ENCODE results near the gene EEF1AKMT4.

Gene EEF1AKMT4

DNA sequence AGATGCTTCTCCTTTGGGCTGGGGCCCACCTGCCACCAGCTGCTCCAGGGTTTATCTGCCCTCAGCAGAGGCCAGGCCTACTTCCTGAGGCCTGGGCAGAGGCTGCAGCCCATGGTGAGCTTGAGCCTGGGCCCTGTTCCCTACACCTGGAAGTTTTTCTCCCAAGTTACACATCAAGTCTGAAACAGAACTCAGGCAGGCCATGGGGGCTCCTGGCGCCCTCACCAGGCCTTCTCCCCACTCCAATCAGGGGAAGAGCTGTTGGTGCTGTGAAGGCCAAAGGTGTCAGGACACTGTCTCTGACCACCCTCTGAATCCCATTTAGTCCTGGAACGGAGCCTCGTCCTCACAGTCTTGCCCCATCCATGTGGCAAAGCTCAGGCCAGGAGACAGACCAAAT is 12.8 kb upstream of the EEF1AKMT4 start:
- Histone ChIP-seq H3K23ac (ENCODE audit: low read length in 2 of 2) (no peak overlapping the region), H3K4me3 (ENCODE audit: insufficient read depth in 1 of 2, low read depth in 1 of 2, low read length in 2 of 2) (no peak overlapping the region), H4K8ac (ENCODE audit: low read length) (no peak overlapping the region), H3K14ac (ENCODE audit: low read length in 2 of 2) (no peak overlapping the region), H3K27me3 (ENCODE audit: control insufficient read depth in 1 of 2, insufficient read depth in 1 of 2, low read length in 2 of 2) (peaks cover 24 to 58% of the 10 kb centered on the region in 2 experiments), H2BK15ac (ENCODE audit: low read depth, poor library complexity, severe bottlenecking) (no peak overlapping the region), H3K4me1 (ENCODE audit: control insufficient read depth, insufficient read depth, low read depth, low read length) (peaks cover 7% of the 10 kb centered on the region), H3K9me3 (ENCODE audit: control insufficient read depth, low read length) (no peaks in the 10 kb centered on the region), H3K9ac (ENCODE audit: low read length) (no peak overlapping the region), H3K36me3 (ENCODE audit: control insufficient read depth in 1 of 2, insufficient read depth in 2 of 2, low read depth in 1 of 2, low read length in 2 of 2) (peaks cover 0 to 10% of the 10 kb centered on the region in 2 experiments), H3K27ac (ENCODE audit: low read length, poor library complexity, severe bottlenecking) (no peak overlapping the region), H3K4me2 (ENCODE audit: low read length, poor library complexity, severe bottlenecking) (no peak overlapping the region), H2BK12ac (ENCODE audit: low read length in 2 of 2) (no peak overlapping the region), H3K18ac (ENCODE audit: low read depth in 1 of 2, low read length in 2 of 2) (no peak overlapping the region), H4K91ac (ENCODE audit: low read length) (no peak overlapping the region), H2BK120ac (ENCODE audit: low read depth, low read length) (no peak overlapping the region), H3K4ac (ENCODE audit: low read depth in 1 of 2, low read length in 2 of 2) (no peak overlapping the region), H2BK5ac (ENCODE audit: low read depth, low read length, poor library complexity, severe bottlenecking) (no peak overlapping the region), H2AK5ac (ENCODE audit: low read length, severe bottlenecking) (no peak overlapping the region), H2AFZ (ENCODE audit: low read depth, low read length) (no peak overlapping the region), H3K79me1 (replicated peaks; ENCODE audit: low read length, poor library complexity, severe bottlenecking) (no peaks in the 10 kb centered on the region)
- no peak for DNase-seq
- 79% methylated on average over 2 of the region's 3 CpGs for WGBS

DNA sequence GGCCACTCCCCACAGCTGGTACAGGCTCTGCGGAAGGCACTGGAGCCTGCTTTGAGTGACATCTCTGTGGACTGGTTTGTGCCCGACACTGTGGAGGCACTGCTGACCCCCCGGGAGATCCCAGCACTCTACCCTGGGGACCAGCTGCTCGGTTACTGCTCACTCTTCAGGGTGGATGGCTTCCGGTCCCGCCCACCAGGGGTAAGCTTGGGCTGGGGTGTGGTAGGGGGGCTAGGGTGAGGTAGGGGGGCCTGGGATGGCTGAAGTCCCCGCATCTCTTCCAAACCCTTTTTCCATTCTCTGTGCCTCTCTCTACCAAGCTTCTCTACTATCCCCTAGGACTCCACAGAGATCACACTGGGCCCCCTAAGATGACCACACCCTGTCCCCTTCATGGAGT is 12.3 kb upstream of the EEF1AKMT4 start:
- Histone ChIP-seq H2BK5ac (ENCODE audit: low read depth, low read length, poor library complexity, severe bottlenecking) (no peak overlapping the region), H3K79me1 (replicated peaks; ENCODE audit: low read length, poor library complexity, severe bottlenecking) (no peaks in the 10 kb centered on the region), H4K91ac (ENCODE audit: low read length) (no peak overlapping the region), H4K8ac (ENCODE audit: low read length) (no peak overlapping the region), H2AFZ (ENCODE audit: low read depth, low read length) (no peak overlapping the region), H3K23ac (ENCODE audit: low read length in 2 of 2) (no peak overlapping the region), H3K4ac (ENCODE audit: low read depth in 1 of 2, low read length in 2 of 2) (no peak overlapping the region), H2BK15ac (ENCODE audit: low read depth, poor library complexity, severe bottlenecking) (no peak overlapping the region), H3K27ac (ENCODE audit: low read length, poor library complexity, severe bottlenecking) (no peak overlapping the region), H3K14ac (ENCODE audit: low read length in 2 of 2) (no peak overlapping the region), H3K36me3 (ENCODE audit: control insufficient read depth in 1 of 2, insufficient read depth in 2 of 2, low read depth in 1 of 2, low read length in 2 of 2) (peaks cover 3 to 15% of the 10 kb centered on the region in 2 experiments), H3K18ac (ENCODE audit: low read depth in 1 of 2, low read length in 2 of 2) (no peak overlapping the region), H2BK12ac (ENCODE audit: low read length in 2 of 2) (no peak overlapping the region), H2AK5ac (ENCODE audit: low read length, severe bottlenecking) (no peak overlapping the region), H3K4me3 (ENCODE audit: insufficient read depth in 1 of 2, low read depth in 1 of 2, low read length in 2 of 2) (no peak overlapping the region), H3K9ac (ENCODE audit: low read length) (no peak overlapping the region), H3K9me3 (ENCODE audit: control insufficient read depth, low read length) (no peaks in the 10 kb centered on the region), H3K27me3 (ENCODE audit: control insufficient read depth in 1 of 2, insufficient read depth in 1 of 2, low read length in 2 of 2) (peaks cover 18 to 52% of the 10 kb centered on the region in 2 experiments), H3K4me2 (ENCODE audit: low read length, poor library complexity, severe bottlenecking) (no peak overlapping the region), H2BK120ac (ENCODE audit: low read depth, low read length) (no peak overlapping the region), H3K4me1 (ENCODE audit: control insufficient read depth, insufficient read depth, low read depth, low read length) (peaks cover 7% of the 10 kb centered on the region)
- no peak for DNase-seq
- WGBS, result 89% methylated on average over 4 of the region's 7 CpGs

DNA sequence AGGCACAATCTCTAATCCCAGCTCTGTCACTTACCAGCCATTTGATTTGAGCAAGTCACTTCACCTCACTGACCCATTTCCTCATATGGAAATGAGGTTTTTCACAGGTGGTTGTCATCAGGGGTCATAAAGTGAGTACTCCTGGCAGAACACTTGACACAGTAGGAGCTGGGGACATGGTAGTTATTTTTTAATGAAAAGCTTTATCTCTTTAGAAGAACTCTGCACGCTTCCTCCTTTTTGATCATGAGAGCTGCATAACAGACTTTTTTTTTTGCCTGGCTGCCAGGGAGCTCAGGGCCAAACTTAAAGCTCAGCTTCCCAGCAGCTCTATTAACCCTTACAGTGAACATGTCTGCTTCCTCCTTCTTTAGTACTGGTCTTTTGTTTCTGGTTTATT is 11.7 kb upstream of the EEF1AKMT4 start:
- Histone ChIP-seq H4K91ac (ENCODE audit: low read length) (no peak overlapping the region), H3K18ac (ENCODE audit: low read depth in 1 of 2, low read length in 2 of 2) (no peak overlapping the region), H3K23ac (ENCODE audit: low read length in 2 of 2) (no peak overlapping the region), H2BK15ac (ENCODE audit: low read depth, poor library complexity, severe bottlenecking) (no peak overlapping the region), H2BK120ac (ENCODE audit: low read depth, low read length) (no peak overlapping the region), H3K4me1 (ENCODE audit: control insufficient read depth, insufficient read depth, low read depth, low read length) (peaks cover 7% of the 10 kb centered on the region), H3K9me3 (ENCODE audit: control insufficient read depth, low read length) (no peaks in the 10 kb centered on the region), H3K4ac (ENCODE audit: low read depth in 1 of 2, low read length in 2 of 2) (no peak overlapping the region), H3K36me3 (ENCODE audit: control insufficient read depth in 1 of 2, insufficient read depth in 2 of 2, low read depth in 1 of 2, low read length in 2 of 2) (peaks cover 9 to 21% of the 10 kb centered on the region in 2 experiments), H3K14ac (ENCODE audit: low read length in 2 of 2) (no peak overlapping the region), H3K27me3 (ENCODE audit: control insufficient read depth in 1 of 2, insufficient read depth in 1 of 2, low read length in 2 of 2) (peaks cover 12 to 46% of the 10 kb centered on the region in 2 experiments), H2AFZ (ENCODE audit: low read depth, low read length) (no peak overlapping the region), H3K4me2 (ENCODE audit: low read length, poor library complexity, severe bottlenecking) (no peak overlapping the region), H2BK5ac (ENCODE audit: low read depth, low read length, poor library complexity, severe bottlenecking) (no peak overlapping the region), H3K27ac (ENCODE audit: low read length, poor library complexity, severe bottlenecking) (no peak overlapping the region), H3K4me3 (ENCODE audit: insufficient read depth in 1 of 2, low read depth in 1 of 2, low read length in 2 of 2) (no peak overlapping the region), H2AK5ac (ENCODE audit: low read length, severe bottlenecking) (no peak overlapping the region), H4K8ac (ENCODE audit: low read length) (no peak overlapping the region), H3K79me1 (replicated peaks; ENCODE audit: low read length, poor library complexity, severe bottlenecking) (no peaks in the 10 kb centered on the region), H2BK12ac (ENCODE audit: low read length in 2 of 2) (no peak overlapping the region), H3K9ac (ENCODE audit: low read length) (no peak overlapping the region)
- DNase-seq, result no peak
- 88% methylated on average over 1 of the region's 1 CpG for WGBS

DNA sequence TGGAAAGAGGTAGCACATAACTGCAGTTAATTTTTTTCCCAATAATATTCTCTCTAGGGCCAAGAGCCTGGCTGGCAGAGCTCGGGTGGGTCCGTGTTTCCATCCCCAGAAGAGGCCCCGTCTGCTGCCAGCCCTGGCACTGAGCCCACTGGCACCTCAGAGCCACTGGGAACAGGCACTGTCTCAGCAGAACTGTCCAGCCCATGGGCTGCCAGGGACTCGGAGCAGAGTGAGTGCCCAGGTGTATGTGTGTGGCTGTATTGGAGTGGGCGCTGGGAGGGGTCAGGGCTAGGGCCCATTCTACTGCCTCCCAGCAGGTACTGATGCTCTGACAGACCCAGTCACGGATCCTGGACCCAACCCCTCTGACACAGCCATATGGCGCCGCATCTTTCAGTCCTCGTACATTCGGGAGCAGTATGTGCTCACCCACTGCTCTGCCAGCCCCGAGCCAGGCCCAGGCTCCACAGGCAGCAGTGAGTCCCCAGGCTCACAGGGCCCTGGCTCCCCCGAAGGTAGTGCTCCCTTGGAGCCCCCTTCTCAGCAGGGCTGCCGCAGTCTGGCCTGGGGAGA is 11.1 kb upstream of the EEF1AKMT4 start:
- Histone ChIP-seq H2BK15ac (ENCODE audit: low read depth, poor library complexity, severe bottlenecking) (no peak overlapping the region), H3K23ac (ENCODE audit: low read length in 2 of 2) (no peak overlapping the region), H3K4me1 (ENCODE audit: control insufficient read depth, insufficient read depth, low read depth, low read length) (peaks cover 7% of the 10 kb centered on the region), H4K8ac (ENCODE audit: low read length) (no peak overlapping the region), H2BK5ac (ENCODE audit: low read depth, low read length, poor library complexity, severe bottlenecking) (no peak overlapping the region), H2BK12ac (ENCODE audit: low read length in 2 of 2) (no peak overlapping the region), H2BK120ac (ENCODE audit: low read depth, low read length) (no peak overlapping the region), H3K79me1 (replicated peaks; ENCODE audit: low read length, poor library complexity, severe bottlenecking) (no peaks in the 10 kb centered on the region), H3K4me3 (ENCODE audit: insufficient read depth in 1 of 2, low read depth in 1 of 2, low read length in 2 of 2) (no peak overlapping the region), H3K4ac (ENCODE audit: low read depth in 1 of 2, low read length in 2 of 2) (no peak overlapping the region), H3K27me3 (ENCODE audit: control insufficient read depth in 1 of 2, insufficient read depth in 1 of 2, low read length in 2 of 2) (peaks cover 10 to 41% of the 10 kb centered on the region in 2 experiments), H4K91ac (ENCODE audit: low read length) (no peak overlapping the region), H3K9ac (ENCODE audit: low read length) (no peak overlapping the region), H3K14ac (ENCODE audit: low read length in 2 of 2) (no peak overlapping the region), H2AFZ (ENCODE audit: low read depth, low read length) (no peak overlapping the region), H3K36me3 (ENCODE audit: control insufficient read depth in 1 of 2, insufficient read depth in 2 of 2, low read depth in 1 of 2, low read length in 2 of 2) (peaks cover 15 to 24% of the 10 kb centered on the region in 2 experiments), H3K18ac (ENCODE audit: low read depth in 1 of 2, low read length in 2 of 2) (no peak overlapping the region), H3K27ac (ENCODE audit: low read length, poor library complexity, severe bottlenecking) (no peak overlapping the region), H3K4me2 (ENCODE audit: low read length, poor library complexity, severe bottlenecking) (no peak overlapping the region), H2AK5ac (ENCODE audit: low read length, severe bottlenecking) (no peak overlapping the region), H3K9me3 (ENCODE audit: control insufficient read depth, low read length) (no peaks in the 10 kb centered on the region)
- no peak for DNase-seq
- WGBS, result 80% methylated on average over 13 of the region's 13 CpGs
